Measurements from ENCODE around the gene CYB561A3. TPM values are rescaled to one million over a fixed set of nuclear protein-coding genes. Genes with fewer than 3 reads are reported as not detected.
A peak's percentile ranks its signal among the peaks of the same experiment; 100 is the strongest.

CYB561A3 gene
- total RNA-seq, 6 donors from 2014 or later = 30.3 to 113 (median 50.4) TPM

DNA sequence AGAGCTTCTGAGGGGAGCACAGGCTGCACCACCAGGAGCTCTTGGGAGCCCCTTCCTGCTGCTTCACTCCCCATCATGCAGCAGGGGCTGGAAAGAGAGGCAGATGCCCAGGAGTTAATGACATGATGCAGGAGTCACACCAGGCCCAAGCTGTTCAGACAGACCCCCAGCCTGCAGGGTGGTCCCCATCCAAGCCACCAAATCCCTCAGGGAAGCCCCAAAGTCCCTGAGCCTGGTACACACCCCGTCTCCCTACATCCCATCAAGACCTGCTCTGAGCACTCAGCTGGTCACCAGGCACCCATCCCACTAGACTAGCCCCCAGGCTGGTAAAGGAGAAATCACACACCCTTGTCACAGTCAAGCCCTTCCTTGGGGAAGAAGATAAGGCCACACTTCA, 11.3 kb downstream of the CYB561A3 start:
- peak in 1 of 2 donors; percentile 4 for ATAC-seq (ENCODE audit: low FRiP score in 2 of 2)
- no peak for DNase-seq
- 100% methylated on average over 1 of the region's 1 CpG; no CpG with 5 or more reads in 1 of the 2 donors for WGBS, 2 donors
- Histone ChIP-seq H3K27ac (no peak overlapping the region), H3K4me3 (no peak overlapping the region), H3K36me3 (peaks cover 3 to 79% (median 63%) of the 10 kb centered on the region in 4 donors), H3K27me3 (no peaks in the 10 kb centered on the region), H3K4me1 (no peaks in the 10 kb centered on the region), H3K9me3 (no peaks in the 10 kb centered on the region)
- no peak for TF ChIP-seq POLR2A (IDR thresholded peaks at IDR 0.05)
- no peak for TF ChIP-seq POLR2AphosphoS5 (IDR thresholded peaks at IDR 0.05)
- no peak for TF ChIP-seq CTCF (IDR thresholded peaks at IDR 0.05)
- no peak for TF ChIP-seq EP300 (IDR thresholded peaks at IDR 0.05)

GRCh38 chr11:61349916-61350315, 11.8 kb downstream of the CYB561A3 start:
- no peaks in the 10 kb centered on the region for H3K27me3 ChIP-seq
- no peaks in the 10 kb centered on the region for H3K9me3 ChIP-seq
- peaks cover 3 to 78% (median 63%) of the 10 kb centered on the region in 4 donors for H3K36me3 ChIP-seq
- H3K4me3 ChIP-seq = no peak overlapping the region
- TF ChIP-seq CTCF (IDR thresholded peaks at IDR 0.05) (no peak), POLR2AphosphoS5 (IDR thresholded peaks at IDR 0.05) (no peak), EP300 (IDR thresholded peaks at IDR 0.05) (no peak), POLR2A (IDR thresholded peaks at IDR 0.05) (no peak)
- H3K4me1 ChIP-seq = no peaks in the 10 kb centered on the region
- DNase-seq = no peak
- no peak overlapping the region for H3K27ac ChIP-seq
- no peak for ATAC-seq (ENCODE audit: low FRiP score in 2 of 2)
- WGBS, 2 donors = 93 to 95% methylated on average over 9 to 10 of the region's 10 CpGs

DNA sequence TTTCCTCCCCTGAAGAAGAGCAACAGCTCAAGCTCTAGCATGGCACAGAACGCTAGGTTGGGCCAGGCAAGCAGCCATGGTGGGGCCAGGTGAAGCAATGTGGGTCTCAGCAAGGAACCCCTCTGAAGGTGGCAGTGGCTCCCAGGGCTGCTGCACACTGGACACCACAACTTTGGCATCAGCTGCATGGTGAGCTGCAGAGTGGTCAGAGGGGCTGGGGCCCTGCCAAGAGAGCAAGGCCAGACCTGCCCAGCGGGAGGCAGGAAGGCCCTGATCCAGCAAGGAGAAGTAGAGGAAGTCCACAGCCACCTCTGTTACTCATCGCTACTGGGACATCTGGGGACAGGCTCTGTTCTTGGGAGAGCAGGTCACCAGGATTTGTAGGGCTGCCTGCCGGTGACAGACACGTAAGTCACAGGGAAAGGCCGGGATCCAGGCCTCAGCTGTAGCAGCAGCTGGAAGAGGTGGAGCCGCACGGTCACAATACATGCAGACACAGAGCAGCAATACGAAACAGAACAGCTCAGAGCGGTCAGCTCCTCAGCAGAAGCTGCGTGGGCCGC, 12.4 kb downstream of the CYB561A3 start:
- DNase-seq = no peak
- TF ChIP-seq POLR2AphosphoS5 (IDR thresholded peaks at IDR 0.05) (no peak), EP300 (IDR thresholded peaks at IDR 0.05) (no peak), CTCF (IDR thresholded peaks at IDR 0.05) (no peak), POLR2A (IDR thresholded peaks at IDR 0.05) (no peak)
- WGBS, 2 donors = 85 to 94% methylated on average over 11 to 12 of the region's 12 CpGs
- no peaks in the 10 kb centered on the region for H3K4me1 ChIP-seq
- H3K27ac ChIP-seq = no peak overlapping the region
- H3K9me3 ChIP-seq = no peaks in the 10 kb centered on the region
- peaks cover 3 to 78% (median 62%) of the 10 kb centered on the region in 4 donors for H3K36me3 ChIP-seq
- no peak for ATAC-seq (ENCODE audit: low FRiP score in 2 of 2)
- H3K27me3 ChIP-seq = no peaks in the 10 kb centered on the region
- no peak overlapping the region for H3K4me3 ChIP-seq

DNA sequence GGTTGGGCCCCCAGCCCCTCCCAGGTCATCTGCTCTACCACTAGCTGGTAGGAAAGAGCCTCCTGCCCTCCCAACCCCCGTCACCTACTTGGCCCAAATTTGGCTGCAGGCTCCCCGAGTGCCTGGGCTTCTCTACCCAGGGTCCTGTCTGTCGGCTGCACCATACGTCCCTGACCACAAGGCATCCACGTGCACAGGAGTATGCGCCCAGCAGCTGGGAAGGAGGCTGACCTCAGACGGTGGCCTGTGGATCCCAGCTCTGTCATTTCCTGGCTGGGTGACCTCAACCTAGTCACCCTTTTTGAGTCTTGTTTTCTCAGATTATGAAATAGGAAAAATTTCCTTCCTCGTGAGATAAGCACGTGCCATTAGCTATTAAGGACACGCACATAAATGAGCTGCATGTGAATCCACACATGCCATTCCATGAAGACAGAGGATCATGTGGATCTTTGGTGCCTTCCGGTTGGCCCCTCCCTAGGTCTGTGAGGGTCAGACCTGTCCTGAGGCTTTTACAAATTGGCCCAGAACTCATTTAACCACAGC, 13.7 kb downstream of the CYB561A3 start:
- no peak overlapping the region for H3K4me3 ChIP-seq
- H3K9me3 ChIP-seq = no peaks in the 10 kb centered on the region
- DNase-seq (peak in 1 of 2 donors; percentile 57), ATAC-seq (ENCODE audit: low FRiP score in 2 of 2) (no peak)
- peak overlapping the region in 2 of 4 donors; percentile 51 to 56 for H3K27ac ChIP-seq
- TF ChIP-seq POLR2A (IDR thresholded peaks at IDR 0.05) (peak in 1 of 4 donors; percentile 27), POLR2AphosphoS5 (IDR thresholded peaks at IDR 0.05) (no peak), CTCF (IDR thresholded peaks at IDR 0.05) (peak in 2 of 6 experiments; percentile 7 to 13)
- 66 to 74% methylated on average over 11 of the region's 11 CpGs for WGBS, 2 donors
- no peaks in the 10 kb centered on the region for H3K4me1 ChIP-seq
- H3K27me3 ChIP-seq = no peaks in the 10 kb centered on the region
- H3K36me3 ChIP-seq = peaks cover under 1 to 73% (median 54%) of the 10 kb centered on the region in 4 donors

Measured in upper lobe of left lung (tissue), 6 donors.